SK-N-SH (cell line): Measurements from ENCODE around the gene UNC93A. TPM values are rescaled to one million over a fixed set of nuclear protein-coding genes. Genes with fewer than 3 reads are reported as not detected.

ENCODE experiments used
- CTCF ChIA-PET: fragments of 300-600, 350-600 bp; formaldehyde crosslinking; extraction: SDS; loops from one replicate; lab custom pipeline; 2021; lab: Yijun Ruan, JAX
- POLR2A ChIA-PET: fragments of 350-600 bp; sonication (Branson Sonifier 250); formaldehyde crosslinking; extraction: SDS; loops from one replicate; lab custom pipeline; 2020; ENCODE audit warnings: antibody characterized with exemption, inconsistent platforms; lab: Yijun Ruan, JAX
- DNase-seq: peaks from one replicate; pipeline ENCODE4 v3.0.0; 2012
- H2AFZ ChIP-seq: fragments of 200-600 bp; sonication (generic); 2 replicates; pipeline ENCODE4 v1.8.1; 2016; ENCODE audit warnings: antibody characterized with exemption, mild to moderate bottlenecking, low read depth
- H3F3A ChIP-seq: fragments of 200-600 bp; sonication (generic); replicated peaks from 2 replicates; pipeline ENCODE3; 2016; ENCODE audit warnings: antibody characterized with exemption, mild to moderate bottlenecking; ENCODE audit not compliant: insufficient read depth
- H3K27ac ChIP-seq, 2 experiments: fragments of 200-500 bp in 1 of 2; fragments of 200-600 bp in 1 of 2; sonication (Bioruptor generic) in 1 of 2; sonication (generic), shearing (Covaris generic) in 1 of 2; 2 replicates each; pipeline versions ENCODE4 v1.5.1 to v1.6.1; 2014 to 2016; ENCODE audit warnings: low read depth in 2 of 2, inconsistent platforms in 1 of 2, low read length in 1 of 2, mild to moderate bottlenecking in 1 of 2, mixed read lengths in 1 of 2
- H3K27me3 ChIP-seq: fragments of 200-600 bp; sonication (generic), shearing (Covaris generic); 2 replicates; pipeline ENCODE4 v1.6.1; 2016; ENCODE audit warnings: mixed run types; ENCODE audit not compliant: insufficient read depth
- H3K36me3 ChIP-seq, 2 experiments: fragments of 200-500 bp in 1 of 2; fragments of 200-600 bp in 1 of 2; sonication (Bioruptor generic) in 1 of 2; sonication (generic) in 1 of 2; replicated peaks in 1 of 2; 2 replicates each; pipeline versions ENCODE3 to v1.5.1; 2014 to 2016; ENCODE audit warnings: low read length in 1 of 2, mild to moderate bottlenecking in 1 of 2; ENCODE audit not compliant: insufficient read depth in 2 of 2, control insufficient read depth in 1 of 2
- H3K4me1 ChIP-seq, 2 experiments: fragments of 200-500 bp in 1 of 2; fragments of 200-600 bp in 1 of 2; sonication (Bioruptor generic) in 1 of 2; sonication (generic), shearing (Covaris generic) in 1 of 2; 2 replicates each; pipeline versions ENCODE4 v1.5.1 to v1.6.1; 2014 to 2016; ENCODE audit warnings: low read depth in 1 of 2, low read length in 1 of 2, mixed run types in 1 of 2; ENCODE audit not compliant: insufficient read depth in 2 of 2, control insufficient read depth in 1 of 2
- H3K4me2 ChIP-seq: fragments of 200-600 bp; sonication (generic), shearing (Covaris generic); 2 replicates; pipeline ENCODE4 v1.6.1; 2017; ENCODE audit warnings: mixed run types
- H3K4me3 ChIP-seq, 2 experiments: fragments of 200-500 bp in 1 of 2; fragments of 200-600 bp in 1 of 2; sonication (Bioruptor generic) in 1 of 2; sonication (generic), shearing (Covaris generic) in 1 of 2; 2 replicates each; pipeline versions ENCODE4 v1.5.1 to v1.8.1; 2014 to 2016; ENCODE audit warnings: low read depth in 2 of 2, inconsistent platforms in 1 of 2, low read length in 1 of 2, mild to moderate bottlenecking in 1 of 2, mixed read lengths in 1 of 2, moderate library complexity in 1 of 2
- H3K79me2 ChIP-seq: fragments of 200-600 bp; sonication (generic); 2 replicates; pipeline ENCODE4 v1.8.1; 2017; ENCODE audit warnings: mild to moderate bottlenecking; ENCODE audit not compliant: insufficient read depth
- H3K9ac ChIP-seq: fragments of 200-600 bp; sonication (generic); 2 replicates; pipeline ENCODE4 v1.6.1; 2017; ENCODE audit warnings: mixed run types
- H3K9me2 ChIP-seq: fragments of 200-600 bp; sonication (generic); 2 replicates; pipeline ENCODE4 v1.6.1; 2017; ENCODE audit warnings: mixed run types
- H3K9me3 ChIP-seq: fragments of 200-600 bp; sonication (generic); 2 replicates; pipeline ENCODE4 v1.6.1; 2017; ENCODE audit warnings: mixed run types, mild to moderate bottlenecking, moderate library complexity
- H4K20me1 ChIP-seq: fragments of 200-600 bp; sonication (generic); 2 replicates; pipeline ENCODE4 v1.6.1; 2017; ENCODE audit warnings: mild to moderate bottlenecking, mixed run types; ENCODE audit not compliant: insufficient read depth
- GATA2 ChIP-seq: sonication (generic); formaldehyde crosslinking; IDR thresholded peaks from 2 replicates; pipeline ENCODE4 v1.5.0; 2020; ENCODE audit warnings: mild to moderate bottlenecking, missing genetic modification reagents
- JUND ChIP-seq: IDR thresholded peaks from 2 replicates; pipeline ENCODE4 v1.4.0; 2012
- MAX ChIP-seq: IDR thresholded peaks from 2 replicates; pipeline ENCODE4 v1.4.0; 2012; ENCODE audit warnings: low read depth
- NFIC ChIP-seq: IDR thresholded peaks from 2 replicates; pipeline ENCODE4 v1.4.0; 2012; ENCODE audit warnings: borderline replicate concordance
- REST ChIP-seq: IDR thresholded peaks from 2 replicates; pipeline ENCODE4 v1.6.1; 2012; ENCODE audit warnings: mild to moderate bottlenecking, low read depth, low read length, moderate library complexity
- RFX5 ChIP-seq: IDR thresholded peaks from 2 replicates; pipeline ENCODE4 v1.6.1; 2012; ENCODE audit warnings: mild to moderate bottlenecking, improper control_type of control experiment, low read length
- SMC3 ChIP-seq: IDR thresholded peaks from 2 replicates; pipeline ENCODE4 v1.6.1; 2012; ENCODE audit warnings: low read depth, low read length, improper control_type of control experiment
- TCF12 ChIP-seq: IDR thresholded peaks from 2 replicates; pipeline ENCODE4 v1.4.0; 2012
- USF1 ChIP-seq: IDR thresholded peaks from 2 replicates; pipeline ENCODE4 v1.4.0; 2012; ENCODE audit warnings: low read depth, borderline replicate concordance
- USF2 ChIP-seq: fragments of 150-350 bp; IDR thresholded peaks from 2 replicates; pipeline ENCODE4 v1.6.1; 2017; ENCODE audit warnings: antibody characterized with exemption, low read length, low read depth, borderline replicate concordance
- WGBS: methylation state at CpG from one replicate; pipeline ENCODE4 v1.1.6; 2017; ENCODE audit warnings: low lambda C conversion rate; 5-methylcytosine and 5-hydroxymethylcytosine counted together
- polyA plus RNA-seq, 3 experiments: library from polyadenylated mRNA; depleted of rRNA; stranded (reverse); fragments of >200 nt; gene quantifications; 2 replicates each; pipeline ENCODE4 v1.2.3, GENCODE V29; 2012

Gene UNC93A
- polyA plus RNA-seq, 1 of the 3 experiments (the other 2 are of a cell fraction) = not detected

GRCh38 chr6:167305796-167306195 is 14.7 kb downstream of the UNC93A start:
- Histone ChIP-seq H3K9me3 (no peaks in the 10 kb centered on the region), H3K36me3 (no peaks in the 10 kb centered on the region), H3F3A (no peaks in the 10 kb centered on the region), H3K4me1 (no peaks in the 10 kb centered on the region), H3K27ac (no peak overlapping the region), H3K9ac (no peak overlapping the region), H3K27me3 (no peaks in the 10 kb centered on the region), H3K4me2 (no peak overlapping the region), H2AFZ (peak overlapping the region; percentile 59; the same call in 1 of the 2 replicates)
- WGBS = 78% methylated on average over 17 of the region's 18 CpGs
- no peak for DNase-seq
- CTCF ChIA-PET = interaction anchor here (1.4 to 1.7 kb wide), 2 partner anchors 46 to 164 kb away, joined by 3 to 5 read pairs; no protein-coding TSS in a partner anchor
- TF ChIP-seq NFIC (no peak), SMC3 (no peak), MAX (no peak), GATA2 (CRISPR knock-in tag) (no peak), TCF12 (no peak)
- TF ChIP-seq, all 33 proteins: peak for 0
- Histone ChIP-seq H3K4me3 (no peak overlapping the region), H4K20me1 (no peaks in the 10 kb centered on the region), H3K9me2 (no peaks in the 10 kb centered on the region), H3K79me2 (no peaks in the 10 kb centered on the region)
- POLR2A ChIA-PET = no interaction called here

GRCh38 chr6:167306401-167306998 is 15.4 kb downstream of the UNC93A start:
- 30% methylated on average over 5 of the region's 15 CpGs for WGBS
- H3K4me3 ChIP-seq = no peak overlapping the region
- DNase-seq = no peak
- no peaks in the 10 kb centered on the region for H3K9me2 ChIP-seq
- H3F3A ChIP-seq = no peaks in the 10 kb centered on the region
- TF ChIP-seq USF1 (peak; percentile 33; the same call in 1 of the 2 replicates), JUND (no peak), SMC3 (no peak), RFX5 (no peak), GATA2 (CRISPR knock-in tag) (no peak), USF2 (no peak), REST (no peak)
- H4K20me1 ChIP-seq = no peaks in the 10 kb centered on the region
- no peaks in the 10 kb centered on the region for H3K36me3 ChIP-seq
- ChIA-PET POLR2A (no interaction called here), CTCF (interaction anchor here (1.4 kb wide), 1 partner anchor 164 kb away, joined by 3 read pairs; no protein-coding TSS in a partner anchor)
- H3K79me2 ChIP-seq = no peaks in the 10 kb centered on the region
- no peak overlapping the region for H3K9ac ChIP-seq
- peak overlapping the region; percentile 59; the same call in 1 of the 2 replicates for H2AFZ ChIP-seq
- no peaks in the 10 kb centered on the region for H3K9me3 ChIP-seq
- no peak overlapping the region for H3K27ac ChIP-seq
- H3K4me1 ChIP-seq = peaks cover 0 to 5% of the 10 kb centered on the region in 2 experiments; a peak in 1 of 4 replicates
- no peaks in the 10 kb centered on the region for H3K27me3 ChIP-seq
- H3K4me2 ChIP-seq = no peak overlapping the region
